Measurements from ENCODE around the gene RRP12.

- no peak for TF ChIP-seq POLR2A (IDR thresholded peaks at IDR 0.05)
- TF ChIP-seq CTCF (IDR thresholded peaks at IDR 0.05), result no peak
- no peak for TF ChIP-seq POLR2AphosphoS5 (IDR thresholded peaks at IDR 0.05)
- no peak for TF ChIP-seq EP300 (IDR thresholded peaks at IDR 0.05)
Measured at GRCh38 chr10:97435211-97435610, 34.1 kb upstream of the RRP12 start.
